HEK293 (cell line): ENCODE data around the gene MPPE1.

Experiments
- CTCF ChIA-PET: fragments of 350-600 bp; formaldehyde crosslinking; extraction: SDS; loops from one replicate; lab custom pipeline; 2021; ENCODE audit warnings: antibody characterized with exemption; lab: Yijun Ruan, JAX
- POLR2A ChIA-PET: fragments of 300-600 bp; formaldehyde crosslinking; extraction: SDS; loops from one replicate; lab custom pipeline; 2020; ENCODE audit warnings: antibody characterized with exemption, inconsistent platforms; lab: Yijun Ruan, JAX
- H3K27ac ChIP-seq: fragments of 200-500 bp; sonication (Bioruptor generic); 2 replicates; pipeline ENCODE4 v1.5.1; 2014; ENCODE audit warnings: low read depth, low read length, control low read depth, inconsistent platforms; ENCODE audit errors: extremely low read depth
- H3K36me3 ChIP-seq, 2 experiments: fragments of 200-500 bp in 1 of 2; sonication (Bioruptor generic) in 1 of 2; 1 replicate in 1 of 2; 2 replicates in 1 of 2; pipeline ENCODE4 v1.5.1; 2014 to 2017; ENCODE audit warnings: inconsistent platforms in 2 of 2, low read length in 2 of 2; ENCODE audit not compliant: control insufficient read depth in 2 of 2, insufficient read depth in 1 of 2
- H3K4me1 ChIP-seq: fragments of 200-500 bp; sonication (Bioruptor generic); 2 replicates; pipeline ENCODE4 v1.5.1; 2014; ENCODE audit warnings: mild to moderate bottlenecking, low read length, inconsistent platforms; ENCODE audit not compliant: control insufficient read depth, insufficient read depth
- H3K4me3 ChIP-seq: 2 replicates; pipeline ENCODE4 v1.5.1; 2011; ENCODE audit warnings: low read depth, mild to moderate bottlenecking, control low read depth, low read length, moderate library complexity
- H3K9me3 ChIP-seq: fragments of 200-500 bp; sonication (Bioruptor generic); 2 replicates; pipeline ENCODE4 v1.5.1; 2014; ENCODE audit warnings: low read depth, low read length, inconsistent platforms; ENCODE audit not compliant: control insufficient read depth, insufficient read depth
- MZF1 ChIP-seq: fragments of 450-650 bp; formaldehyde crosslinking; IDR thresholded peaks from 2 replicates; pipeline ENCODE4 v1.5.1; 2017; ENCODE audit warnings: missing biosample characterization, missing genetic modification characterization, borderline replicate concordance
- ZBTB21 ChIP-seq: fragments of 450-650 bp; formaldehyde crosslinking; IDR thresholded peaks from 2 replicates; pipeline ENCODE4 v1.5.1; 2017; ENCODE audit warnings: missing biosample characterization, missing genetic modification characterization
- ZNF155 ChIP-seq: fragments of 450-650 bp; formaldehyde crosslinking; IDR thresholded peaks from 2 replicates; pipeline ENCODE4 v1.5.1; 2016; ENCODE audit warnings: missing biosample characterization, missing genetic modification characterization
- ZNF174 ChIP-seq: fragments of 450-650 bp; formaldehyde crosslinking; IDR thresholded peaks from 2 replicates; pipeline ENCODE4 v1.5.0; 2017; ENCODE audit warnings: missing biosample characterization, mild to moderate bottlenecking, missing genetic modification characterization
- ZNF324 ChIP-seq: fragments of 450-650 bp; formaldehyde crosslinking; IDR thresholded peaks from 2 replicates; pipeline ENCODE4 v1.5.1; 2016; ENCODE audit warnings: missing biosample characterization, missing genetic modification characterization
- ZNF354C ChIP-seq: fragments of 450-650 bp; formaldehyde crosslinking; IDR thresholded peaks from 2 replicates; pipeline ENCODE4 v1.5.1; 2016; ENCODE audit warnings: missing biosample characterization, missing genetic modification characterization, low read depth, borderline replicate concordance
- ZNF426 ChIP-seq: fragments of 450-650 bp; formaldehyde crosslinking; IDR thresholded peaks from 2 replicates; pipeline ENCODE4 v1.5.1; 2017; ENCODE audit warnings: missing biosample characterization, missing genetic modification characterization, mild to moderate bottlenecking, inconsistent platforms, moderate library complexity
- ZNF473 ChIP-seq: fragments of 450-650 bp; formaldehyde crosslinking; IDR thresholded peaks from 2 replicates; pipeline ENCODE4 v1.5.1; 2017; ENCODE audit warnings: missing biosample characterization, missing genetic modification characterization
- ZNF501 ChIP-seq: fragments of 450-650 bp; formaldehyde crosslinking; IDR thresholded peaks from 2 replicates; pipeline ENCODE4 v1.5.1; 2016; ENCODE audit warnings: missing biosample characterization, missing genetic modification characterization
- ZNF585B ChIP-seq: fragments of 450-650 bp; formaldehyde crosslinking; IDR thresholded peaks from 2 replicates; pipeline ENCODE4 v1.5.1; 2016; ENCODE audit warnings: missing biosample characterization, missing genetic modification characterization
- ZNF621 ChIP-seq: fragments of 450-650 bp; formaldehyde crosslinking; IDR thresholded peaks from 2 replicates; pipeline ENCODE4 v1.5.1; 2017; ENCODE audit warnings: missing biosample characterization, missing genetic modification characterization
- ZNF639 ChIP-seq: fragments of 450-650 bp; formaldehyde crosslinking; IDR thresholded peaks from 2 replicates; pipeline ENCODE4 v1.5.1; 2016; ENCODE audit warnings: missing biosample characterization, missing genetic modification characterization
- ZNF645 ChIP-seq: fragments of 450-650 bp; formaldehyde crosslinking; IDR thresholded peaks from 2 replicates; pipeline ENCODE4; 2016; ENCODE audit warnings: missing biosample characterization, missing genetic modification characterization
- ZNF658 ChIP-seq: fragments of 450-650 bp; formaldehyde crosslinking; IDR thresholded peaks from 2 replicates; pipeline ENCODE4; 2016; ENCODE audit warnings: missing biosample characterization, missing genetic modification characterization
- ZNF76 ChIP-seq: fragments of 450-650 bp; formaldehyde crosslinking; IDR thresholded peaks from 2 replicates; pipeline ENCODE4; 2016; ENCODE audit warnings: low read depth, missing biosample characterization, missing genetic modification characterization, borderline replicate concordance
- ZNF776 ChIP-seq: fragments of 450-650 bp; formaldehyde crosslinking; IDR thresholded peaks from 2 replicates; pipeline ENCODE4 v1.5.0; 2017; ENCODE audit warnings: missing biosample characterization, missing genetic modification characterization, borderline replicate concordance
- ZNF777 ChIP-seq: fragments of 450-650 bp; formaldehyde crosslinking; IDR thresholded peaks from 2 replicates; pipeline ENCODE4 v1.5.1; 2017; ENCODE audit warnings: missing biosample characterization, missing genetic modification characterization, borderline replicate concordance
- ZNF792 ChIP-seq: fragments of 450-650 bp; formaldehyde crosslinking; IDR thresholded peaks from 2 replicates; pipeline ENCODE4 v1.5.1; 2016; ENCODE audit warnings: missing biosample characterization, missing genetic modification characterization
- ZSCAN23 ChIP-seq: fragments of 450-650 bp; formaldehyde crosslinking; IDR thresholded peaks from 2 replicates; pipeline ENCODE4 v1.5.1; 2016; ENCODE audit warnings: missing biosample characterization, missing genetic modification characterization
- ZSCAN4 ChIP-seq: fragments of 450-650 bp; formaldehyde crosslinking; IDR thresholded peaks from 2 replicates; pipeline ENCODE4 v1.5.1; 2017; ENCODE audit warnings: missing biosample characterization, missing genetic modification characterization
- TF ChIP-seq, protein P1 (sequence below): fragments of 450-650 bp; formaldehyde crosslinking; IDR thresholded peaks from 2 replicates; pipeline ENCODE4 v1.5.1; 2016; ENCODE audit warnings: missing biosample characterization, missing genetic modification characterization
- TF ChIP-seq, protein P2 (sequence below): fragments of 450-650 bp; formaldehyde crosslinking; IDR thresholded peaks from 2 replicates; pipeline ENCODE4 v1.5.1; 2017; ENCODE audit warnings: missing biosample characterization, missing genetic modification characterization
- TF ChIP-seq, protein P3 (sequence below): fragments of 450-650 bp; formaldehyde crosslinking; IDR thresholded peaks from 2 replicates; pipeline ENCODE4 v1.5.1; 2016; ENCODE audit warnings: missing biosample characterization, missing genetic modification characterization, borderline replicate concordance

Gene MPPE1

GRCh38 chr18:11871501-11871900 lies 36.6 kb downstream of the MPPE1 start:
- CTCF ChIA-PET = interaction anchor here (0.8 to 5.4 kb wide), 7 partner anchors 29 to 216 kb away, joined by 3 to 27 read pairs (median 3); no protein-coding TSS in a partner anchor
- POLR2A ChIA-PET = no interaction called here

GRCh38 chr18:11868230-11868629 lies 39.9 kb downstream of the MPPE1 start:
- POLR2A ChIA-PET = no interaction called here
- no peaks in the 10 kb centered on the region for H3K4me1 ChIP-seq
- H3K9me3 ChIP-seq = no peaks in the 10 kb centered on the region
- no peak overlapping the region for H3K4me3 ChIP-seq
- CTCF ChIA-PET = interaction anchor here (0.7 to 5.4 kb wide), 4 partner anchors 38 to 213 kb away, joined by 4 to 27 read pairs (median 5); no protein-coding TSS in a partner anchor
- no peak overlapping the region for H3K27ac ChIP-seq
- peaks cover 4 to 11% of the 10 kb centered on the region in 2 experiments; a peak in 2 of 3 replicates for H3K36me3 ChIP-seq
- TF ChIP-seq, protein P1, sequence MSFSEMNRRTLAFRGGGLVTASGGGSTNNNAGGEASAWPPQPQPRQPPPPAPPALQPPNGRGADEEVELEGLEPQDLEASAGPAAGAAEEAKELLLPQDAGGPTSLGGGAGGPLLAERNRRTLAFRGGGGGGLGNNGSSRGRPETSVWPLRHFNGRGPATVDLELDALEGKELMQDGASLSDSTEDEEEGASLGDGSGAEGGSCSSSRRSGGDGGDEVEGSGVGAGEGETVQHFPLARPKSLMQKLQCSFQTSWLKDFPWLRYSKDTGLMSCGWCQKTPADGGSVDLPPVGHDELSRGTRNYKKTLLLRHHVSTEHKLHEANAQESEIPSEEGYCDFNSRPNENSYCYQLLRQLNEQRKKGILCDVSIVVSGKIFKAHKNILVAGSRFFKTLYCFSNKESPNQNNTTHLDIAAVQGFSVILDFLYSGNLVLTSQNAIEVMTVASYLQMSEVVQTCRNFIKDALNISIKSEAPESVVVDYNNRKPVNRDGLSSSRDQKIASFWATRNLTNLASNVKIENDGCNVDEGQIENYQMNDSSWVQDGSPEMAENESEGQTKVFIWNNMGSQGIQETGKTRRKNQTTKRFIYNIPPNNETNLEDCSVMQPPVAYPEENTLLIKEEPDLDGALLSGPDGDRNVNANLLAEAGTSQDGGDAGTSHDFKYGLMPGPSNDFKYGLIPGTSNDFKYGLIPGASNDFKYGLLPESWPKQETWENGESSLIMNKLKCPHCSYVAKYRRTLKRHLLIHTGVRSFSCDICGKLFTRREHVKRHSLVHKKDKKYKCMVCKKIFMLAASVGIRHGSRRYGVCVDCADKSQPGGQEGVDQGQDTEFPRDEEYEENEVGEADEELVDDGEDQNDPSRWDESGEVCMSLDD = no peak
- TF ChIP-seq ZSCAN23 (tag by site-specific recombination) (no peak), ZNF645 (tag by site-specific recombination) (no peak), MZF1 (no peak), ZNF501 (tag by site-specific recombination) (no peak), ZSCAN4 (tag by site-specific recombination) (no peak), ZNF585B (tag by site-specific recombination) (no peak), ZNF473 (tag by site-specific recombination) (no peak)

More at GRCh38 chr18:11871501-11871900, 36.6 kb downstream of the MPPE1 start:
- Histone ChIP-seq H3K4me1 (no peaks in the 10 kb centered on the region), H3K4me3 (no peak overlapping the region), H3K9me3 (no peaks in the 10 kb centered on the region), H3K27ac (no peak overlapping the region), H3K36me3 (peaks cover 10 to 11% of the 10 kb centered on the region in 2 experiments; a peak in 2 of 3 replicates)
- no peak for TF ChIP-seq ZNF621
- TF ChIP-seq ZNF639 (tag by site-specific recombination) = no peak
- no peak for TF ChIP-seq ZNF776 (tag by site-specific recombination)
- no peak for TF ChIP-seq ZNF354C (tag by site-specific recombination)
- TF ChIP-seq ZNF155 = no peak
- TF ChIP-seq ZNF658 (tag by site-specific recombination) = no peak
- no peak for TF ChIP-seq ZNF324 (tag by site-specific recombination)
- TF ChIP-seq ZNF76 (tag by site-specific recombination) = no peak
- TF ChIP-seq, protein P2, sequence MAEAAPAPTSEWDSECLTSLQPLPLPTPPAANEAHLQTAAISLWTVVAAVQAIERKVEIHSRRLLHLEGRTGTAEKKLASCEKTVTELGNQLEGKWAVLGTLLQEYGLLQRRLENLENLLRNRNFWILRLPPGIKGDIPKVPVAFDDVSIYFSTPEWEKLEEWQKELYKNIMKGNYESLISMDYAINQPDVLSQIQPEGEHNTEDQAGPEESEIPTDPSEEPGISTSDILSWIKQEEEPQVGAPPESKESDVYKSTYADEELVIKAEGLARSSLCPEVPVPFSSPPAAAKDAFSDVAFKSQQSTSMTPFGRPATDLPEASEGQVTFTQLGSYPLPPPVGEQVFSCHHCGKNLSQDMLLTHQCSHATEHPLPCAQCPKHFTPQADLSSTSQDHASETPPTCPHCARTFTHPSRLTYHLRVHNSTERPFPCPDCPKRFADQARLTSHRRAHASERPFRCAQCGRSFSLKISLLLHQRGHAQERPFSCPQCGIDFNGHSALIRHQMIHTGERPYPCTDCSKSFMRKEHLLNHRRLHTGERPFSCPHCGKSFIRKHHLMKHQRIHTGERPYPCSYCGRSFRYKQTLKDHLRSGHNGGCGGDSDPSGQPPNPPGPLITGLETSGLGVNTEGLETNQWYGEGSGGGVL (tag by site-specific recombination) = no peak
- no peak for TF ChIP-seq ZBTB21 (tag by site-specific recombination)
- no peak for TF ChIP-seq ZNF777 (tag by site-specific recombination)
- TF ChIP-seq, protein P3, sequence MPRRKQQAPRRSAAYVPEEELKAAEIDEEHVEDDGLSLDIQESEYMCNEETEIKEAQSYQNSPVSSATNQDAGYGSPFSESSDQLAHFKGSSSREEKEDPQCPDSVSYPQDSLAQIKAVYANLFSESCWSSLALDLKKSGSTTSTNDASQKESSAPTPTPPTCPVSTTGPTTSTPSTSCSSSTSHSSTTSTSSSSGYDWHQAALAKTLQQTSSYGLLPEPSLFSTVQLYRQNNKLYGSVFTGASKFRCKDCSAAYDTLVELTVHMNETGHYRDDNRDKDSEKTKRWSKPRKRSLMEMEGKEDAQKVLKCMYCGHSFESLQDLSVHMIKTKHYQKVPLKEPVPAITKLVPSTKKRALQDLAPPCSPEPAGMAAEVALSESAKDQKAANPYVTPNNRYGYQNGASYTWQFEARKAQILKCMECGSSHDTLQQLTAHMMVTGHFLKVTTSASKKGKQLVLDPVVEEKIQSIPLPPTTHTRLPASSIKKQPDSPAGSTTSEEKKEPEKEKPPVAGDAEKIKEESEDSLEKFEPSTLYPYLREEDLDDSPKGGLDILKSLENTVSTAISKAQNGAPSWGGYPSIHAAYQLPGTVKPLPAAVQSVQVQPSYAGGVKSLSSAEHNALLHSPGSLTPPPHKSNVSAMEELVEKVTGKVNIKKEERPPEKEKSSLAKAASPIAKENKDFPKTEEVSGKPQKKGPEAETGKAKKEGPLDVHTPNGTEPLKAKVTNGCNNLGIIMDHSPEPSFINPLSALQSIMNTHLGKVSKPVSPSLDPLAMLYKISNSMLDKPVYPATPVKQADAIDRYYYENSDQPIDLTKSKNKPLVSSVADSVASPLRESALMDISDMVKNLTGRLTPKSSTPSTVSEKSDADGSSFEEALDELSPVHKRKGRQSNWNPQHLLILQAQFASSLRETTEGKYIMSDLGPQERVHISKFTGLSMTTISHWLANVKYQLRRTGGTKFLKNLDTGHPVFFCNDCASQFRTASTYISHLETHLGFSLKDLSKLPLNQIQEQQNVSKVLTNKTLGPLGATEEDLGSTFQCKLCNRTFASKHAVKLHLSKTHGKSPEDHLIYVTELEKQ = no peak
- TF ChIP-seq ZNF792 = no peak
- TF ChIP-seq ZNF174 (tag by site-specific recombination) = no peak
- TF ChIP-seq ZNF426 = no peak
